Peyer's patch (tissue), 4 donors: Measurements from ENCODE around the gene GALM.

Source experiments
- CTCF ChIP-seq, 6 experiments: fragments of 450-650 bp in 4 of 6; fragments of 200-600 bp in 2 of 6; sonication (generic) in 1 of 6; IDR thresholded peaks; one replicate each; pipeline ENCODE4 v1.5.1; 2017 to 2019; ENCODE audit warnings: antibody characterized with exemption in 6 of 6, mild to moderate bottlenecking in 3 of 6, moderate library complexity in 1 of 6
- POLR2A ChIP-seq, 2 donors: fragments of 450-650 bp; IDR thresholded peaks; one replicate each; pipeline ENCODE4 v1.5.1; 2017; ENCODE audit warnings: antibody characterized with exemption in 2 of 2, mild to moderate bottlenecking in 2 of 2, moderate library complexity in 2 of 2

DNA sequence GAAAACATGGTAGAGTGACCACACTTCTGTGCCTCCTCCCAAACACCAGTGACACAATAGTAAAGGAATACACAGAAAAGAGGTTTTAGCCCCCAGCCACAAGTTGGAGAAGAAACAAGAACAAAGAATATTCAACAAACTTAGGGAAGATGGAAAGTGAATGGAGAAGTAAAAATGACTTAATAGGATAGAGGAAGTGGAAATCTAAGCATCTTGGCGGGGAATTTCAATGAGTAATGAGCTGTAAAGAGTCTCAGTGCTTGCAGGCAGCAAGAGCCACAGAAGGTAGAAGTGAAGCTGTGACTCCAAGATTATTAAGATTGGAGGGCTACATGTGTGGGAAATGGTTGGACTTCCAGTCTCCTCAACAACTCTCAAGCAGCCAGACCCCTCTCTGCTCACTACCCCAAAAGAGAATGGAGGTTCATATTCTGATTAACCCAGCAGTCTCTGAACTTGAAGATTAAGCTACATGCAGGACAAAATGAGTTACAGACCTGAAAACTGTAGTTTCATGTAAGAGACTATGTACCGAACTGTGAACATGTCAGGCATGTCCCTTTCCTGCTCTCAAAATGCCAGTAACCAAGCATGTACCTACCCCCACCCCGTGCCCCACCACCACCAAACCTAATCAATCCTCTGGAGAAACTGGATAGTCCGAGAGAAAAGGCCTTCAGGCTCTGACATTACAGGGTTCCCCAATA, 46.3 kb upstream of the GALM start:
- TF ChIP-seq CTCF (IDR thresholded peaks at IDR 0.05): no peak
- TF ChIP-seq POLR2A (IDR thresholded peaks at IDR 0.05): no peak
